Activated CD4-positive, alpha-beta T cell treated with anti-CD3 and anti-CD28 coated beads, Interleukin-2, amount 10 ng/mL, durations not matched to agents 7 days and 5 days (primary cell): ENCODE data around the gene STRA8. TPM values are rescaled to one million over a fixed set of nuclear protein-coding genes. Genes with fewer than 3 reads are reported as not detected.
A peak's percentile ranks its signal among the peaks of the same experiment; 100 is the strongest.
"Not testable (repeated sequence)": the region's sequence is repeated elsewhere in the genome, so short reads cannot be mapped to it uniquely, and the experiment has no call there.

Experiments used
- CTCF ChIA-PET: fragments of 350-600 bp; sonication (Branson Sonifier 250); formaldehyde crosslinking; loops from one replicate; lab custom pipeline; 2021; ENCODE audit warnings: antibody characterized with exemption; lab: Charles Lee
- POLR2A ChIA-PET: fragments of 350-600 bp; sonication (Branson Sonifier 250); formaldehyde crosslinking; loops from one replicate; lab custom pipeline; 2021; ENCODE audit warnings: antibody characterized with exemption; lab: Charles Lee
- DNase-seq: peaks from one replicate; pipeline ENCODE4 v3.0.0-alpha.2; 2020
- H3K27ac Mint-ChIP-seq: one replicate; pipeline ENCODE4 v1.8.0; 2021; ENCODE audit warnings: mild to moderate bottlenecking, moderate library complexity, mixed read lengths
- H3K27me3 Mint-ChIP-seq: one replicate; pipeline ENCODE4 v1.8.0; 2021; ENCODE audit warnings: mixed read lengths
- H3K36me3 Mint-ChIP-seq: one replicate; pipeline ENCODE4 v1.8.0; 2021; ENCODE audit warnings: low read depth, mixed read lengths
- H3K4me1 Mint-ChIP-seq: one replicate; pipeline ENCODE4 v1.8.0; 2021; ENCODE audit warnings: mixed read lengths
- H3K4me3 Mint-ChIP-seq: one replicate; pipeline ENCODE4 v1.8.0; 2021; ENCODE audit warnings: mild to moderate bottlenecking, moderate library complexity, mixed read lengths
- H3K9me3 Mint-ChIP-seq: one replicate; pipeline ENCODE4 v1.8.0; 2021; ENCODE audit warnings: mixed read lengths
- total RNA-seq, 2 experiments: library from RNA; stranded (reverse); gene quantifications; one replicate each; pipeline ENCODE4 v1.2.3, GENCODE V29; 2021

Gene STRA8
- total RNA-seq, 2 experiments from 2014 or later: not detected

DNA sequence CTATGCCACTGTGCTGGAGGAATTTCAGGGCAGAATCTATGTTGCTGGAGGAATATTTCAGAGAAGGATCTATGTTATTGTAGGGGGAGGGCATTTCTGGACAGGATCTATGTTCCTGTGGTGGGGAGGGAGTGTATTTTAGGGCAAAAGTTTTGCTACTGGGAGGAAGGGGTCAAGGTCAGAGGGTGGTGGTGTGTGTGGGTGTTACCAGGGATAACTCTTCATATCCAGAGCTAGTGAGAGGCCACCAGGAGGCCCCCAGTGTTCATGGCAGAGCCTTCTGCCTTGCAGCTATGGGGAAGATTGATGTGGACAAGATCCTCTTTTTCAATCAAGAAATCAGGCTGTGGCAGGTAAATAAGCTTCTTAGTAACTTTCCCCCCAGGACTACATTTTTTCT, 2.0 kb upstream of the STRA8 start:
- H3K4me3 Mint-ChIP-seq: no peak overlapping the region
- H3K27me3 Mint-ChIP-seq: no peaks in the 10 kb centered on the region
- H3K9me3 Mint-ChIP-seq: peaks cover 4% of the 10 kb centered on the region
- ChIA-PET CTCF (no interaction called here), POLR2A (no interaction called here)
- no peak for DNase-seq
- H3K36me3 Mint-ChIP-seq: no peaks in the 10 kb centered on the region
- H3K4me1 Mint-ChIP-seq: peaks cover 5% of the 10 kb centered on the region
- no peak overlapping the region for H3K27ac Mint-ChIP-seq

GRCh38 chr7:135232087-135232486, 1.6 kb upstream of the STRA8 start:
- Mint-ChIP-seq H3K36me3 (no peaks in the 10 kb centered on the region), H3K4me3 (no peak overlapping the region), H3K27me3 (no peaks in the 10 kb centered on the region), H3K27ac (no peak overlapping the region), H3K4me1 (peaks cover 9% of the 10 kb centered on the region), H3K9me3 (peaks cover 4% of the 10 kb centered on the region)
- no peak for DNase-seq
- ChIA-PET POLR2A (no interaction called here), CTCF (interaction anchor here (0.6 kb wide), 1 partner anchor 164 kb away, joined by 3 read pairs; no protein-coding TSS in a partner anchor)

GRCh38 chr7:135232720-135233119, 918 bp upstream of the STRA8 start:
- no peaks in the 10 kb centered on the region for H3K36me3 Mint-ChIP-seq
- POLR2A ChIA-PET: no interaction called here
- no peak overlapping the region for H3K27ac Mint-ChIP-seq
- H3K27me3 Mint-ChIP-seq: no peaks in the 10 kb centered on the region
- no peak overlapping the region for H3K4me3 Mint-ChIP-seq
- CTCF ChIA-PET: interaction anchor here (0.6 kb wide), 1 partner anchor 164 kb away, joined by 3 read pairs; no protein-coding TSS in a partner anchor
- H3K4me1 Mint-ChIP-seq: peaks cover 9% of the 10 kb centered on the region
- DNase-seq: no peak
- H3K9me3 Mint-ChIP-seq: peaks cover 4% of the 10 kb centered on the region

DNA sequence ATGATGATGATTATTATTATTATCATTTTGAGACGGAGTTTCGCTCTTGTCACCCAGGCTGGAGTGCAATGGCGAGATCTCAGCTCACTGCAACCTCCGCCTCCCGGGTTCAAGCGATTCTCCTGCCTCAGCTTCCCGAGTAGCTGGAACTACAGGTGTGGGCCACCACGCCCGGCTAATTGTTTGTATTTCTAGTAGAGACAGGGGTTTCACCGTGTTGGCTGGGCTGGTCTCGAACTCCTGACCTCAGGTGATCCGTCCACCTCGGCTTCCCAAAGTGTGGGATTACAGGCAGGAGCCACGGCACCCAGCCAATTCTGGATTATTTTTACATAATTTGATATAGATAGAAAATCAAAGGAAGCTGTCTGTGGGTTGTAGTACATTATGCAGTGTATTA, 457 bp downstream of the STRA8 start:
- CTCF ChIA-PET, H3K4me3 Mint-ChIP-seq, H3K4me1 Mint-ChIP-seq, H3K27ac Mint-ChIP-seq, POLR2A ChIA-PET, DNase-seq, H3K36me3 Mint-ChIP-seq, H3K27me3 Mint-ChIP-seq, H3K9me3 Mint-ChIP-seq: not testable (repeated sequence)

DNA sequence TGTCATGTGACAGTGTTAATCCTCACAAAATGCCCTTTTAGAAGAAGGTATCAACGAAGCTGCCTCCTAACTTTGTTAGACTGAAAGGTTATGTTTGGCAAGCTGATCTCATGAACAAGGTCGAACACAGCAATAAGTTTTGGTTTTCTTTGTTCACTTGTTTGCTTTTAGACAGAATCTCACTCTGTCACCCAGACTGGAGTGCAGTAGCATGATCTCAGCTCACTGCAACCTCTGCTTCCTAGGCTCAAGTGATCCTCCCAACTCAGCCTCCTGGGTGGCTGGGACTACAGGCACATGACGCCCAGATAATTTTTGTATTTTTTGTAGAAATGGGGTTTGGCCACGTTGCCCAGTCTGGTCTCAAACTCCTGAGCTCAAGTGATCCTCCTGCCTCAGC, 1.1 kb downstream of the STRA8 start:
- Mint-ChIP-seq H3K4me1 (peaks cover 9% of the 10 kb centered on the region), H3K4me3 (no peak overlapping the region), H3K9me3 (peaks cover 3% of the 10 kb centered on the region), H3K27me3 (no peaks in the 10 kb centered on the region), H3K36me3 (no peaks in the 10 kb centered on the region), H3K27ac (no peak overlapping the region)
- no peak for DNase-seq
- ChIA-PET CTCF (interaction anchor here (0.6 kb wide), 1 partner anchor 345 kb away, joined by 3 read pairs; no protein-coding TSS in a partner anchor), POLR2A (no interaction called here)

DNA sequence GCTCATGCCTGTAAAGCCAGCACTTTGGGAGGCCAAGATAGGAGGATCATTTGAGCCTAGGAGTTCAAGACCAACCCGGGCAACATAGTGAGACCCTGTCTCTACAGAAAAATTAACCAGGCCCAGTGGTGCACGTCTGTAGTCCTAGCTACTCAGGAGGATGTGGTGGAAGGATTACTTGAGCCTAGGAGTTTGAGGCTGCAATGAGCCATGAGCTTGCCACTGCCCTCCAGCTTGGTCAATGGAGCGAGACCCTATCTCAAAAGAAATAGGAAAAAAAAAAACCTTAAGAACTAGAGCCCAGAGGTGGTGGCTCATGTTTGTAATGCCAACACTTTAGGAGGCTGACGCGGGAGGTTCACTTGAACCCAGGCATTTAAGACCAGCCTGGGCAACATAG, 2.2 kb downstream of the STRA8 start:
- no peak overlapping the region for H3K4me3 Mint-ChIP-seq
- POLR2A ChIA-PET: no interaction called here
- H3K9me3 Mint-ChIP-seq: peaks cover 3% of the 10 kb centered on the region
- no peak overlapping the region for H3K27ac Mint-ChIP-seq
- CTCF ChIA-PET: interaction anchor here (1.3 kb wide), 1 partner anchor 22 kb away, joined by 3 read pairs; no protein-coding TSS in a partner anchor
- H3K4me1 Mint-ChIP-seq: peaks cover 9% of the 10 kb centered on the region
- H3K27me3 Mint-ChIP-seq: no peaks in the 10 kb centered on the region
- DNase-seq: no peak
- no peaks in the 10 kb centered on the region for H3K36me3 Mint-ChIP-seq

GRCh38 chr7:135236727-135237126, 3.1 kb downstream of the STRA8 start:
- CTCF ChIA-PET: no interaction called here
- POLR2A ChIA-PET: no interaction called here
- H3K4me3 Mint-ChIP-seq: no peak overlapping the region
- H3K36me3 Mint-ChIP-seq: no peaks in the 10 kb centered on the region
- no peak overlapping the region for H3K27ac Mint-ChIP-seq
- DNase-seq: no peak
- peaks cover 9% of the 10 kb centered on the region for H3K4me1 Mint-ChIP-seq
- no peaks in the 10 kb centered on the region for H3K27me3 Mint-ChIP-seq
- H3K9me3 Mint-ChIP-seq: peaks cover 3% of the 10 kb centered on the region

DNA sequence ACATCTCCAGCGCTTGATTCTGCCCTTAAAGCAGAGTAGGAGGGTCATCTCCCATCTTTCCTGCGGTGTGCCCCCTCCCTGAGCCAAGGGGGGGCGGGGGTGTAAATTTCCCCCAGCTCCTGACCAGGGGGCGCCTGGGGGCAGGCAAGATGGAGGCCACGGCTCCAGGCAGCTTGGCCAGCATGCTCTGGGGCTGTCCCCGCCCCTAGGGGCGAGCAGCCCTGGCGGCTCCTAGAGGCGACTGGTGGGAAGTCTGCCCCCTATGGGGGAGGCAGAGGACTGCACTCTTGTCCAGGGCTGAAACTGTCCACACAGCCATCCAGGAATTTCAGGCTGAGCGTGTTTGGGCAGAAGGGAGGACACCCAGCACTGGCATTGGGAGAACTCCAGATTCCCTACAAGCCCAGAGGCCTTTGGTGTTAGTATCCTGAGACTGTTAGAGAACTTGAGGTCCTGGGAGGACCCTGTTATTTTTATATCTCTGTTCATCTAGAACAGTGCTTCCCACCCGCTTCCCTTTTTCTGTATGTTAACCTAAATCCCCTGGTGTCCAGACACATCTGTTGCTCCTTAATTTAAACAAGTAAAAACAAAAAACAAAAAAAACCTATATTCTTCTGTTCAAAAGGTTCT, 4.6 kb downstream of the STRA8 start:
- Mint-ChIP-seq H3K27me3 (no peaks in the 10 kb centered on the region), H3K9me3 (peaks cover 3% of the 10 kb centered on the region), H3K36me3 (no peaks in the 10 kb centered on the region), H3K27ac (no peak overlapping the region), H3K4me3 (no peak overlapping the region), H3K4me1 (peaks cover 9% of the 10 kb centered on the region)
- ChIA-PET CTCF (interaction anchor here (1.1 kb wide), 1 partner anchor 36 kb away, joined by 4 read pairs; no protein-coding TSS in a partner anchor), POLR2A (no interaction called here)
- DNase-seq: no peak

DNA sequence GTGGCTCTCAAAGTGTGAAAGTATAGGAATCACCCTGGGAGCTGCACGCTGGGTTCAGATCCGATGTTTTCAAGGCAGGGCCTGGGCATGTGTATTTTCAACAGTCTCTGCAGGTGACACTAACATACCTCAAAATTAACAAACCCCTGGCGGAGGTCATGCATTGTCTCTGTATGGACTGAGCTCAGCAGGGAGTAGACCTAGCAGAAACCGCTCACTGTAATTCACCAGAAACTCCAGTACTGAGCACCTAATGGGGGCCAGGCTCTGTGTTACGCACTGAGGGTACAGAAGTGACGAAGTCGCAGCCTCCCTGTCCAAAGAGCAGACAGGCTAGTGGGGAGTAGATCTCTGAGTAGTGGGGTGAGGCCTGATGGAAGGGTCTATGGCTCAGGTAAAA, 5.6 kb downstream of the STRA8 start:
- Mint-ChIP-seq H3K4me1 (peaks cover 9% of the 10 kb centered on the region), H3K4me3 (no peak overlapping the region), H3K27me3 (peaks cover 4% of the 10 kb centered on the region), H3K27ac (no peak overlapping the region), H3K9me3 (peaks cover 3% of the 10 kb centered on the region), H3K36me3 (no peaks in the 10 kb centered on the region)
- no peak for DNase-seq
- ChIA-PET POLR2A (no interaction called here), CTCF (interaction anchor here (0.9 to 1.1 kb wide), 3 partner anchors 21 to 96 kb away, joined by 3 to 4 read pairs (median 4); no protein-coding TSS in a partner anchor)

DNA sequence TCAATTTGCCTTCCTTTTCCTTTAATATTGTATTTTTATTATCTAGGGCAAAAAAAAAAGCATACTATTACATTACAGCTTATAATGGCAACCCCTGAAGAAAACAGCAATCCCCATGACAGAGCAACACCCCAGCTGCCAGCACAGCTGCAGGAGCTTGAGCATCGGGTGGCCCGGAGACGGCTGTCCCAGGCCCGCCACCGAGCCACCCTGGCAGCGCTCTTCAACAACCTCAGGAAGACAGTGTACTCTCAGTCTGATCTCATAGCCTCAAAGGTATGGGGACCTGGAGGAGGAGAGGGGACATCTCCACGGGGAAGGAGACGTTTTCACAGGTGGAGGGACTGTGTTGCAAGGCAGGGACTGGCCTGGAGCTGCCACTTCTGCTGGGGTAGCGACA, 6.8 kb downstream of the STRA8 start:
- CTCF ChIA-PET: no interaction called here
- peaks cover 9% of the 10 kb centered on the region for H3K4me1 Mint-ChIP-seq

DNA sequence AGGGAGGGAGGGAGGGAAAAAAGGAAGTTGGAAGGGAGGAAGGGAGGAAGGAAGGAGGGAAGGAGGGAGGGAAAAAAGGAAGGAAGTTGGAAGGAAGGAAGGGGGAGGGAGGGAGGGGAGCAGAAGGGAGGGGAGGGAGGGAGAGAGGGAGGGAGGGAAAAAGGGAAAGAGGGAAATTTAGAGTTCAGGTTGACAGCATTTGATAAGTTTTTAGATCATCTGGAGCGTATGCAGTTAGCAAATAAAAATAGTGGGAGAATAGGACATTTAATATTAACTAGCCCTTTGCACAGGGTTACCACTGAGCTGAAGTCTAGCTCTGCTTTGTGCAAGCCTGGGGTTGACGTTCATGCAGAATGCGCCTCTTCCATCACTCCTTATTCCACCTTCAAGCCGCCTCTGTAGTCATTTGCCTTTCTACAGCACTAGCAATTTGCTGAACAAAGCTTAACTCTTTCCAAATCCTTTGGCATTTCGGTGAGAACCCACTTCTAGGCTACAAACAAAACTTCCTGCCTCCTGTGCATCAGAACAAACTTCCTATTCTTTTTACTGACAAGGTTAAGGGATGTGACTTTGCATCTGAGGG, 8.6 kb downstream of the STRA8 start:
- H3K36me3 Mint-ChIP-seq: no peaks in the 10 kb centered on the region
- no peak overlapping the region for H3K27ac Mint-ChIP-seq
- ChIA-PET POLR2A (no interaction called here), CTCF (no interaction called here)
- H3K9me3 Mint-ChIP-seq: no peaks in the 10 kb centered on the region
- H3K4me1 Mint-ChIP-seq: no peaks in the 10 kb centered on the region
- no peak overlapping the region for H3K4me3 Mint-ChIP-seq
- peaks cover 10% of the 10 kb centered on the region for H3K27me3 Mint-ChIP-seq
- DNase-seq: no peak

More for the DNA sequence above, 6.8 kb downstream of the STRA8 start:
- no peak overlapping the region for H3K4me3 Mint-ChIP-seq
- peak overlapping the region; percentile 42 for H3K27ac Mint-ChIP-seq
- H3K36me3 Mint-ChIP-seq: no peaks in the 10 kb centered on the region
- DNase-seq: no peak
- H3K9me3 Mint-ChIP-seq: peaks cover 3% of the 10 kb centered on the region
- POLR2A ChIA-PET: no interaction called here
- peaks cover 10% of the 10 kb centered on the region for H3K27me3 Mint-ChIP-seq

DNA sequence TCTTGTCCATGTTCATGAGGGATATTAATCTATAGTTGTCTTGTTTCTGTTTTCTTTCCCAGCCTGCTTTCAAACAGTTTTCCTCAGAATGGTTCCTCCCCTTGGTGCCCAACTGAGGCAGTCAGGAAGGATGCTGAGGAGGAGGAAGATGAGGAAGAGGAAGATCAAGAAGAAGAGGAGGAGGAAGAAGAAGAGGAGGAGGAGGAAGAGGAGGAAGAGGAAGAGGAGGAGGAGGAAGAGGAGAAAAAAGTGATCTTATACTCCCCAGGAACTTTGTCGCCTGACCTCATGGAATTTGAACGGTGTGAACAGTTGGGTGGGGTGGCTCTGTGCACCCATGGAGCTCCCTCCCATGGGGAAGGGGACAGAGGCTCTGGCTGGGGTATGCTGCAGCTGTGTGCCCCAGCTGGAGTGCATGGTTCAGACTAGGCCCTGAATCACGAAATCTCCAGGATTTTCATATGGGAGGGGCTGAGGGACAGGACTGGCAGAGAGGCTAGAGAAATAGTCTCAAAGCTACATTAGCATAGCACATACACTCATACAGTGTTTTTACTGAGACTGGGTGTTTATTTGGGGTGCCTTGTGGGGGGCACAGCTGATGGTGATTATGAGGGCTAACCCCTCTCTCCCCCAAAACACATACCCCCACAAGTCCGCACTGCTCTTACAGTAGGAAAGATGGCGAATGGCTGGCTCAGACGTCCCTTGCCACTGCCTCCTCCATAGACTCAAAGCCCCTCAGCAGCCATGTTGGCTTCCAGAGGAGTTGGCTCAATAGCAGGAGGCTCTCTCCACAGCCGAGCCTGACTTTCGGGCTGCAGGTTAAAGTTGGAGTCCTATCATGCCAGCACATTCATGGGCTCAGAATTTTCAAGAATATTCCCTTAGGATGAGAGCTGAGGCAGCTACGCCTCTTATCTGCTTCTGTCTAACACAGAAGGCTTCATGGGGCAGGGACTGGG, 11.9 kb downstream of the STRA8 start:
- no peaks in the 10 kb centered on the region for H3K9me3 Mint-ChIP-seq
- no peak overlapping the region for H3K4me3 Mint-ChIP-seq
- peaks cover 10% of the 10 kb centered on the region for H3K27me3 Mint-ChIP-seq
- no peak overlapping the region for H3K27ac Mint-ChIP-seq
- no peak for DNase-seq
- CTCF ChIA-PET: no interaction called here
- POLR2A ChIA-PET: no interaction called here
- H3K36me3 Mint-ChIP-seq: no peaks in the 10 kb centered on the region
- H3K4me1 Mint-ChIP-seq: no peaks in the 10 kb centered on the region
